AG04450 (cell line): Measurements from ENCODE around the gene RFX3. TPM values are rescaled to one million over a fixed set of nuclear protein-coding genes. Genes with fewer than 3 reads are reported as not detected.

ENCODE experiments used
- CTCF ChIA-PET: fragments of 300-600, 350-600 bp; formaldehyde crosslinking; extraction: SDS; loops from one replicate; lab custom pipeline; 2022; ENCODE audit warnings: antibody characterized with exemption, inconsistent platforms; lab: Charles Lee
- POLR2A ChIA-PET: fragments of 350-600 bp; formaldehyde crosslinking; extraction: SDS; loops from one replicate; lab custom pipeline; 2021; ENCODE audit warnings: antibody characterized with exemption, inconsistent platforms; lab: Yijun Ruan, JAX
- DNase-seq: peaks from one replicate; pipeline ENCODE4 v3.0.0-alpha.2; 2011; ENCODE audit warnings: low read depth, low spot score
- H3K27ac ChIP-seq: one replicate; pipeline ENCODE4 v1.5.1; 2012; ENCODE audit warnings: low read depth, low read length, control low read depth
- H3K27me3 ChIP-seq: one replicate; pipeline ENCODE4 v1.6.0; 2012; ENCODE audit warnings: low read length; ENCODE audit not compliant: control insufficient read depth, insufficient read depth
- H3K4me3 ChIP-seq: 2 replicates; pipeline ENCODE4 v1.5.1; 2011; ENCODE audit warnings: mild to moderate bottlenecking, low read depth, low read length, control low read depth
- H3K9me3 ChIP-seq: 2 replicates; pipeline ENCODE4 v1.5.1; 2012; ENCODE audit warnings: low read length; ENCODE audit not compliant: control insufficient read depth, insufficient read depth
- polyA plus RNA-seq: library from polyadenylated mRNA; depleted of rRNA; stranded (reverse); fragments of >200 nt; gene quantifications from 2 replicates; pipeline ENCODE4 v1.2.3, GENCODE V29; 2011
- TF ChIP-seq, protein P1 (sequence below): IDR thresholded peaks from 2 replicates; pipeline ENCODE4 v1.5.1; 2011; ENCODE audit warnings: low read depth, low read length, control low read depth, inconsistent platforms

The RFX3 gene
- polyA plus RNA-seq, 1 experiment: 3.7 TPM

GRCh38 chr9:3502560-3503398, 23.0 kb downstream of the RFX3 start:
- POLR2A ChIA-PET: no interaction called here
- H3K27ac ChIP-seq: no peak overlapping the region
- TF ChIP-seq, protein P1, sequence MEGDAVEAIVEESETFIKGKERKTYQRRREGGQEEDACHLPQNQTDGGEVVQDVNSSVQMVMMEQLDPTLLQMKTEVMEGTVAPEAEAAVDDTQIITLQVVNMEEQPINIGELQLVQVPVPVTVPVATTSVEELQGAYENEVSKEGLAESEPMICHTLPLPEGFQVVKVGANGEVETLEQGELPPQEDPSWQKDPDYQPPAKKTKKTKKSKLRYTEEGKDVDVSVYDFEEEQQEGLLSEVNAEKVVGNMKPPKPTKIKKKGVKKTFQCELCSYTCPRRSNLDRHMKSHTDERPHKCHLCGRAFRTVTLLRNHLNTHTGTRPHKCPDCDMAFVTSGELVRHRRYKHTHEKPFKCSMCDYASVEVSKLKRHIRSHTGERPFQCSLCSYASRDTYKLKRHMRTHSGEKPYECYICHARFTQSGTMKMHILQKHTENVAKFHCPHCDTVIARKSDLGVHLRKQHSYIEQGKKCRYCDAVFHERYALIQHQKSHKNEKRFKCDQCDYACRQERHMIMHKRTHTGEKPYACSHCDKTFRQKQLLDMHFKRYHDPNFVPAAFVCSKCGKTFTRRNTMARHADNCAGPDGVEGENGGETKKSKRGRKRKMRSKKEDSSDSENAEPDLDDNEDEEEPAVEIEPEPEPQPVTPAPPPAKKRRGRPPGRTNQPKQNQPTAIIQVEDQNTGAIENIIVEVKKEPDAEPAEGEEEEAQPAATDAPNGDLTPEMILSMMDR: no peak
- CTCF ChIA-PET: no interaction called here
- no peak overlapping the region for H3K4me3 ChIP-seq
- DNase-seq: no peak
- H3K9me3 ChIP-seq: no peaks in the 10 kb centered on the region
- H3K27me3 ChIP-seq: no peaks in the 10 kb centered on the region

DNA sequence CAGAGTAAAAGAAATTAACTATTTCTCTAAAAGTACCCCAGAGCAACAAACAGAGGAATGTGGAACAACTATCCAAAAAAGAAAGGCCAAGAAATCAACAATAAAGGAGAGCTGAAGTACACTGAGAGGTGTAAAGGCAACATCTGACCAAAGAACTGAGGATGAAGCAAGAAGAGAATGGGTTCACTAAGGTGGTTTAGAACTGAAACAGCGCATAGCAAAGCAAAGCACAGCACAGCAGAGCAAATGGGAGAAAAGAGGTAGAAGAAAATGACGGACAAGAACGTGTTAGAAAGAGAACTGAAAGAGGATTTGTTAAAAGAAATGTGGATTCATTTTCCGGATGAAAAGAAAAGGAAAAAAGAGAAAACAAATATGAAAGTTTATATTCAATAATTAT, 25.8 kb downstream of the RFX3 start:
- Histone ChIP-seq H3K9me3 (no peaks in the 10 kb centered on the region), H3K27ac (no peak overlapping the region), H3K27me3 (no peaks in the 10 kb centered on the region), H3K4me3 (no peak overlapping the region)
- ChIA-PET POLR2A (no interaction called here), CTCF (interaction anchor here (1.3 kb wide), 1 partner anchor 33 kb away, joined by 3 read pairs; no protein-coding TSS in a partner anchor)
- no peak for DNase-seq
- TF ChIP-seq, protein P1: no peak

GRCh38 chr9:3498691-3499090, 27.1 kb downstream of the RFX3 start:
- no peaks in the 10 kb centered on the region for H3K9me3 ChIP-seq
- no peak overlapping the region for H3K27ac ChIP-seq
- H3K27me3 ChIP-seq: no peaks in the 10 kb centered on the region
- H3K4me3 ChIP-seq: no peak overlapping the region
- CTCF ChIA-PET: interaction anchor here (0.9 to 1.3 kb wide), 3 partner anchors 10 to 28 kb away, joined by 3 read pairs; no protein-coding TSS in a partner anchor
- POLR2A ChIA-PET: no interaction called here
- TF ChIP-seq, protein P1: no peak
- no peak for DNase-seq

GRCh38 chr9:3497857-3498256, 27.9 kb downstream of the RFX3 start:
- POLR2A ChIA-PET: no interaction called here
- H3K4me3 ChIP-seq: no peak overlapping the region
- H3K9me3 ChIP-seq: no peaks in the 10 kb centered on the region
- CTCF ChIA-PET: interaction anchor here (0.9 to 1.3 kb wide), 3 partner anchors 11 to 29 kb away, joined by 3 read pairs; no protein-coding TSS in a partner anchor
- no peak for DNase-seq
- H3K27ac ChIP-seq: no peak overlapping the region
- no peaks in the 10 kb centered on the region for H3K27me3 ChIP-seq
- TF ChIP-seq, protein P1: no peak

DNA sequence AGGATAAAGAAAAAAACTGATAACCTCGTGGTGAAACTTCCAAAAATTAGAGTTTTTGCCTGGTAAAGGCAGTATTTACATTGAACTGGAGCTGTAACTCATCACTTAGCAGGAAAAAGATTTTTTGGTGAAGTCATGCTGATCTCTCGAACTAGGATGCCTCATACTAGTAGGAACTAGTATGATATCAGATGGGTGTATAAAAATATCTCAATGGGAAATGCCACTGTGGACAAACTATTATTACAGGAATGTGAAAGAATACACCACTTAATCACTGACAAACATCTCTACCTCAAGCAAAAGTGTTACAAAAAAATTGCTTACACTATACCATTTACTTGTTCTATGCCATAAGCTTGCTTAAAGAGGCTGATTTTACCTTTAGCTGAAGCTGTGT, 28.4 kb downstream of the RFX3 start:
- no peaks in the 10 kb centered on the region for H3K27me3 ChIP-seq
- DNase-seq: peak; percentile 7
- H3K27ac ChIP-seq: no peak overlapping the region
- TF ChIP-seq, protein P1: no peak
- CTCF ChIA-PET: interaction anchor here (1.3 to 1.5 kb wide), 2 partner anchors 30 to 56 kb away, joined by 3 read pairs; no protein-coding TSS in a partner anchor
- POLR2A ChIA-PET: no interaction called here
- no peak overlapping the region for H3K4me3 ChIP-seq
- no peaks in the 10 kb centered on the region for H3K9me3 ChIP-seq
